GM10248 (cell line): ENCODE measurements around the gene SLC38A6.
"Not testable (repeated sequence)": the region's sequence is repeated elsewhere in the genome, so short reads cannot be mapped to it uniquely, and the experiment has no call there.

Source experiments
- CTCF ChIA-PET: fragments of 300-600 bp; sonication (Branson Sonifier 250); formaldehyde crosslinking; extraction: SDS; loops from one replicate; lab custom pipeline; 2021; ENCODE audit warnings: antibody characterized with exemption; lab: Yijun Ruan, JAX
- POLR2A ChIA-PET: fragments of 350-650 bp; sonication (Branson Sonifier 250); formaldehyde crosslinking; extraction: SDS; loops from one replicate; lab custom pipeline; 2020; ENCODE audit warnings: antibody characterized with exemption; lab: Yijun Ruan, JAX
- DNase-seq: peaks from one replicate; pipeline ENCODE4 v3.0.0; 2012; ENCODE audit errors: extremely low spot score
- CTCF ChIP-seq: IDR thresholded peaks from 2 replicates; pipeline ENCODE4 v1.5.1; 2012; ENCODE audit warnings: mild to moderate bottlenecking, low read depth; ENCODE audit errors: extremely low read depth, missing control alignments, control extremely low read depth

Gene SLC38A6

GRCh38 chr14:61065656-61066055, 84.6 kb downstream of the SLC38A6 start:
- ChIA-PET POLR2A (no interaction called here), CTCF (no interaction called here)
- DNase-seq, result no peak
- TF ChIP-seq CTCF, result no peak

- DNase-seq, POLR2A ChIA-PET: not testable (repeated sequence)
Observed at GRCh38 chr14:61072442-61072841, 91.4 kb downstream of the SLC38A6 start.

DNA sequence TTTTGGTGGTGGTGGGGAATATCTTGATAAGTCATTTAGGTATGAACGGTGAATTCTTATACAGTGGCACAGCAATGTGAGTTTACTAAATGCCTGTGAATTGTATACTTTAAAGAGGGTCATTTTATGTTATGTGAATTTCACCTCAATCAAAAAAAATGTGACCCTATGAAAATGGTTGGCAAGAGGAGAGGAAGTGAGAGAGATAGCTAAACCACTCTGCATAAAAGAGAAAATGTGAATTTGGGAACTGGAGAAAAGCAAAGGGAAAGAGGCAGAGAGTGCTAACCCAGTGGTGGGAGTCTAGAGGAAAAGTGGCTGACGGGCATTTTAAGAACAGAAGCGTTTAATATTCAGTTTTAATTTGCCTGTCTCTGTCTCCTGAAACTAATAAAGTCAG, 93.8 kb downstream of the SLC38A6 start:
- ChIA-PET CTCF (no interaction called here), POLR2A (no interaction called here)
- DNase-seq, result no peak
- no peak for TF ChIP-seq CTCF

More at GRCh38 chr14:61072442-61072841, 91.4 kb downstream of the SLC38A6 start:
- CTCF ChIA-PET, result not testable (repeated sequence)

DNA sequence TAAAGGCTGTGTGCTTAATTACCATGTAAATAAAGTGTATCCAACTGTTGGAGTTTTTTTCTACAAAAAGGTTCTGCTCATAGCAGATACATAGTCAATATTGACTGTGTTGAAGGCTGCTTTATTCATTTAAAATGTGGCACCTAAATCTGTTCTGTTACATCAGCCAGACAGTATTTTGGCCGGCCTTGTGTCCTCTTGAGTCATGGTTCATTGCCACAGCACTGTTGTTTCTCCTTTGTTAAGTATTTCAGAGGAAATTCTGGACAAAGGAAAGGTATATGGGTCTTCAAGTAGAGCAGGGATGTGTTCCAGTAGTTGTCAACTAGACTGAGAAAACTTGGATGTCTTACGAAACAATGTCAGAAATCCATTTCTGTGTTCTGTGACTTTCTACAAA, 95.5 kb downstream of the SLC38A6 start:
- CTCF ChIA-PET, result no interaction called here
- no peak for DNase-seq
- no peak for TF ChIP-seq CTCF
- POLR2A ChIA-PET, result no interaction called here

DNA sequence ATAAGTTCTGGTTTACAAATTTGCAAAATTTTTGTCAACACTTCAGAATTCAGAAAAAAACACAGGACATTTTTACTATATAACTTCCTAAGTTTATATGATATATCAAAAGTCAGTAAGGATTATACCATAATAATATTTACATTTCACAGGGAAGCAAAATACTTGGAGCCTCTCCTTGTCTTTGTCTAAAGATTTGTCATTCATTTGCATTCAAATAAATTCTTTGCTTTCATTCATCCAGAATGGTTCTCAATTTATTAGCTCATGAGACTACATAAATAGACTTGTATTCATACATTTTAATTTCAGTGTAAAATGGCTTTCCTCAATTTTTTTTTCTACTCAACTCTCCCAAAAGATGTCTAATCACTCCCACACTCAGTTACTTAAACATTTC, 96.4 kb downstream of the SLC38A6 start:
- CTCF ChIA-PET, result interaction anchor here (1.1 kb wide), 1 partner anchor 52 kb away, joined by 3 read pairs; no protein-coding TSS in a partner anchor

DNA sequence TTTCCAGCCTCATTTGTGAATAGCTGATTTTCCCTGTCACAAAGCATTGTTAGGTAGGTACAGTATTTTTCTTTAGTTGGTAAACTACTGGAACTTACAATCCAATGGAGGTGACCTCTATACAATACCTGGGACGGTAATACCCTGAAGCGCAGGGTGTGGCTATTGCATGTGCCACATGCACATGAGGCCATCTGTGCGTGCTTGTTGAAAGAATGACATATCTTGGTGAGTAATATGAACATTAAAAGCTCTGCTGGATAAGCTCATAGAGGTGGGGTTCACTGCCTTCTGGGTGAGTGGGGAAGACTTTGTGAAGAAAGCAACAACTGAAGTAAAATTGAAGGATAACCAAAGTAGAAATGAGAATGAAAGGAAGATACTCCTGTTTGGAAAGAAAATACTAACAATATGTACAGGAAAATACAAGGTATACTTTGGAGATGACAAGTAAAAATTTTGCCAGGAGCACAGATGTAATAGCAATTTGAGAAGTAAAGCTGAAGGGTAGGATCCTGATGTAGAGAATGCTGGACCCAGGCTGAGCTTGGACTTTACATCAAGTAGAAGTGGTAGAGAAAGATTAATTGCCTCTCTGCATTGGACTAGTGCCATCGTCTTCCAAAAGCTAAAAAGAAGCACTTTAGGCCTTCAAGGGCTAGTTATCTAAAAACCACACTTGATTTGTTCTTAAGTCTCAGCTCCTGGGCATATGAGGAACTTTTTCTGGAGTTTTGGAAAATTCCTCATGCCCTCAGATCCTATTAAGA, 97.1 kb downstream of the SLC38A6 start:
- CTCF ChIA-PET, result interaction anchor here (0.9 to 1.3 kb wide), 5 partner anchors 10 to 52 kb away, joined by 3 read pairs; no protein-coding TSS in a partner anchor
- POLR2A ChIA-PET, result no interaction called here
- DNase-seq, result no peak
- no peak for TF ChIP-seq CTCF

More for the DNA sequence above, 96.4 kb downstream of the SLC38A6 start:
- TF ChIP-seq CTCF, result no peak
- POLR2A ChIA-PET, result no interaction called here
- no peak for DNase-seq

DNA sequence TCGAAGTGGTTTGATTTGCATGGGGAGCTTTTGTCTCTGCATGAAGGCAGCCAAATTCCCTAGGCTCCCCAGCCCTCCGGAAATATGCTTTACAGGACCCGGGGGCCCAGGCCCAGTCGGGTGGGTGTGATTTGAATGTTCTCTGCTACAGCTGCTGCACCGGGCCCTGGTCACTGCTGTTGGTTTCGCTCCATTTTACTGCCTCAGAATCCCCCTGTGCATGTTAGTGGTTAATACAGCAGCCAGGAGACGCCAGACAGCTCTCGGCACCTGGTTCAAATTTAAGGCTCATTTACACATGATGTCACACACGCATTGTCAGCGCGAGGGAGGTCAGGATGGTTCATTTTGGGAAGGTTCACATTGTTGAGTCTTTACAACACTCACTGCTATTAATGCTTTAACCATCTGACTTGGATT, 99.6 kb downstream of the SLC38A6 start:
- CTCF ChIA-PET, result interaction anchor here (0.9 to 1.6 kb wide), 5 partner anchors 9 to 457 kb away, joined by 3 to 4 read pairs (median 3); no protein-coding TSS in a partner anchor
- peak; percentile 32 for DNase-seq
- POLR2A ChIA-PET, result no interaction called here
- no peak for TF ChIP-seq CTCF
